ENCODE results near the gene COL27A1.

GRCh38 chr9:114274217-114274616 lies 118.9 kb downstream of the COL27A1 start:
- TF ChIP-seq CTCF (IDR thresholded peaks at IDR 0.05): no peak
- TF ChIP-seq POLR2A (IDR thresholded peaks at IDR 0.05): no peak
- TF ChIP-seq POLR2AphosphoS5 (IDR thresholded peaks at IDR 0.05): no peak
